ENCODE data around the gene ARPC4.

Gene ARPC4

GRCh38 chr3:9757427-9757826 lies 35.5 kb upstream of the ARPC4 start:
- no peak overlapping the region for H3K27ac ChIP-seq (replicated peaks)
- no peak for DNase-seq (ENCODE audit: low read depth in 1 of 2, low spot score in 1 of 2)
- no peak for TF ChIP-seq SPI1 (IDR thresholded peaks at IDR 0.05; ENCODE audit: borderline replicate concordance, low read depth)
- TF ChIP-seq CTCF (IDR thresholded peaks at IDR 0.05; ENCODE audit: insufficient read depth, low read length) = no peak
- no peak for TF ChIP-seq GABPA (IDR thresholded peaks at IDR 0.05; ENCODE audit: low read depth)
- no peak for TF ChIP-seq REST (IDR thresholded peaks at IDR 0.05; ENCODE audit: insufficient replicate concordance, low read depth)
- no peak for TF ChIP-seq POLR2AphosphoS5 (IDR thresholded peaks at IDR 0.05; ENCODE audit: low read depth)
- no peaks in the 10 kb centered on the region for H3K27me3 ChIP-seq (ENCODE audit: insufficient read depth, poor library complexity, severe bottlenecking)
- no peak overlapping the region for H3K4me3 ChIP-seq (replicated peaks; ENCODE audit: insufficient read depth, low read length)

GRCh38 chr3:9760779-9761505 lies 31.9 kb upstream of the ARPC4 start:
- DNase-seq (ENCODE audit: low read depth in 1 of 2, low spot score in 1 of 2) = no peak

GRCh38 chr3:9761919-9762318 lies 31.0 kb upstream of the ARPC4 start:
- no peaks in the 10 kb centered on the region for H3K27me3 ChIP-seq (ENCODE audit: insufficient read depth, poor library complexity, severe bottlenecking)
- no peak for TF ChIP-seq GABPA (IDR thresholded peaks at IDR 0.05; ENCODE audit: low read depth)
- TF ChIP-seq REST (IDR thresholded peaks at IDR 0.05; ENCODE audit: insufficient replicate concordance, low read depth) = no peak
- TF ChIP-seq SPI1 (IDR thresholded peaks at IDR 0.05; ENCODE audit: borderline replicate concordance, low read depth) = no peak
- no peak for TF ChIP-seq POLR2AphosphoS5 (IDR thresholded peaks at IDR 0.05; ENCODE audit: low read depth)
- TF ChIP-seq CTCF (IDR thresholded peaks at IDR 0.05; ENCODE audit: insufficient read depth, low read length) = no peak
- H3K27ac ChIP-seq (replicated peaks) = no peak overlapping the region
- H3K4me3 ChIP-seq (replicated peaks; ENCODE audit: insufficient read depth, low read length) = no peak overlapping the region
- no peak for DNase-seq (ENCODE audit: low read depth in 1 of 2, low spot score in 1 of 2)

More at GRCh38 chr3:9760779-9761505, 31.9 kb upstream of the ARPC4 start:
- Histone ChIP-seq H3K27ac (replicated peaks) (no peak overlapping the region), H3K27me3 (ENCODE audit: insufficient read depth, poor library complexity, severe bottlenecking) (no peaks in the 10 kb centered on the region), H3K4me3 (replicated peaks; ENCODE audit: insufficient read depth, low read length) (no peak overlapping the region)
- TF ChIP-seq CTCF (IDR thresholded peaks at IDR 0.05; ENCODE audit: insufficient read depth, low read length) (no peak), POLR2AphosphoS5 (IDR thresholded peaks at IDR 0.05; ENCODE audit: low read depth) (no peak; the same call in 1 of the 2 replicates)

- DNase-seq (ENCODE audit: low read depth in 1 of 2, low spot score in 1 of 2) = no peak
- no peaks in the 10 kb centered on the region for H3K27me3 ChIP-seq (ENCODE audit: insufficient read depth, poor library complexity, severe bottlenecking)
- TF ChIP-seq POLR2AphosphoS5 (IDR thresholded peaks at IDR 0.05; ENCODE audit: low read depth) (0 out of 2 replicates have a peak, but pooled peaks have one; percentile 37), SPI1 (IDR thresholded peaks at IDR 0.05; ENCODE audit: borderline replicate concordance, low read depth) (no peak)
- no peak overlapping the region for H3K4me3 ChIP-seq (replicated peaks; ENCODE audit: insufficient read depth, low read length)
- no peak overlapping the region for H3K27ac ChIP-seq (replicated peaks)
These were observed 30.0 kb upstream of the ARPC4 start for GRCh38 chr3:9762871-9763270.

Data from HL-60 (cell line).